GM21723 (cell line): ENCODE results near the gene SEPTIN11.

Experiments used
- ATAC-seq: cut with Tn5 transposase; IDR thresholded peaks from one replicate; pipeline ENCODE4 v1.9.1; 2021; ENCODE audit warnings: mild to moderate bottlenecking, moderate library complexity; ENCODE audit not compliant: unreplicated experiment

The SEPTIN11 gene

GRCh38 chr4:76977736-76978350 lies 28.3 kb downstream of the SEPTIN11 start:
- ATAC-seq: no peak

GRCh38 chr4:76979236-76979635 lies 29.7 kb downstream of the SEPTIN11 start:
- no peak for ATAC-seq

GRCh38 chr4:76980261-76980660 lies 30.7 kb downstream of the SEPTIN11 start:
- no peak for ATAC-seq

- no peak for ATAC-seq
Observed at GRCh38 chr4:76981644-76982043, 32.1 kb downstream of the SEPTIN11 start.

GRCh38 chr4:76982638-76983584 lies 33.4 kb downstream of the SEPTIN11 start:
- ATAC-seq: no peak

GRCh38 chr4:76984127-76984526 lies 34.6 kb downstream of the SEPTIN11 start:
- peak; percentile 67 for ATAC-seq

GRCh38 chr4:76984788-76985211 lies 35.2 kb downstream of the SEPTIN11 start:
- no peak for ATAC-seq

- no peak for ATAC-seq
Observed at GRCh38 chr4:76987153-76987591, 37.6 kb downstream of the SEPTIN11 start.

GRCh38 chr4:76987685-76988084 lies 38.1 kb downstream of the SEPTIN11 start:
- ATAC-seq: no peak

- ATAC-seq: no peak
Observed at GRCh38 chr4:76989391-76990061, 40.0 kb downstream of the SEPTIN11 start.

- ATAC-seq: no peak
Observed at GRCh38 chr4:76990288-76991080, 40.9 kb downstream of the SEPTIN11 start.

- no peak for ATAC-seq
Observed at GRCh38 chr4:76991161-76991660, 41.7 kb downstream of the SEPTIN11 start.

- peak; percentile 90 for ATAC-seq
Observed at GRCh38 chr4:76993787-76994641, 44.5 kb downstream of the SEPTIN11 start.

GRCh38 chr4:76995776-76996175 lies 46.2 kb downstream of the SEPTIN11 start:
- ATAC-seq: no peak

GRCh38 chr4:76996445-76996844 lies 46.9 kb downstream of the SEPTIN11 start:
- ATAC-seq: no peak

GRCh38 chr4:76997077-76997476 lies 47.5 kb downstream of the SEPTIN11 start:
- no peak for ATAC-seq

GRCh38 chr4:76997532-76997931 lies 48.0 kb downstream of the SEPTIN11 start:
- no peak for ATAC-seq

- no peak for ATAC-seq
Observed at GRCh38 chr4:76998251-76998901, 48.8 kb downstream of the SEPTIN11 start.
